Measurements from ENCODE around the gene FAM83G.
"Not testable (repeated sequence)": the region's sequence is repeated elsewhere in the genome, so short reads cannot be mapped to it uniquely, and the experiment has no call there.

The FAM83G gene

GRCh38 chr17:18928628-18929125 is 75.9 kb downstream of the FAM83G start:
- H3K27me3 Mint-ChIP-seq, result no peaks in the 10 kb centered on the region
- H3K9me3 Mint-ChIP-seq, result no peaks in the 10 kb centered on the region
- H3K4me3 Mint-ChIP-seq, result no peak overlapping the region
- peaks cover 30% of the 10 kb centered on the region for H3K4me1 Mint-ChIP-seq (ENCODE audit: low read depth)
- peaks cover 44% of the 10 kb centered on the region for H3K36me3 Mint-ChIP-seq (ENCODE audit: low read depth)
- H3K27ac Mint-ChIP-seq, result no peak overlapping the region

- Mint-ChIP-seq H3K27ac (peak overlapping the region; percentile 7), H3K9me3 (no peaks in the 10 kb centered on the region), H3K4me3 (no peak overlapping the region), H3K4me1 (ENCODE audit: low read depth) (peaks cover 46% of the 10 kb centered on the region), H3K27me3 (no peaks in the 10 kb centered on the region), H3K36me3 (ENCODE audit: low read depth) (peaks cover 43% of the 10 kb centered on the region)
These were observed 79.4 kb downstream of the FAM83G start for GRCh38 chr17:18925187-18925586.

DNA sequence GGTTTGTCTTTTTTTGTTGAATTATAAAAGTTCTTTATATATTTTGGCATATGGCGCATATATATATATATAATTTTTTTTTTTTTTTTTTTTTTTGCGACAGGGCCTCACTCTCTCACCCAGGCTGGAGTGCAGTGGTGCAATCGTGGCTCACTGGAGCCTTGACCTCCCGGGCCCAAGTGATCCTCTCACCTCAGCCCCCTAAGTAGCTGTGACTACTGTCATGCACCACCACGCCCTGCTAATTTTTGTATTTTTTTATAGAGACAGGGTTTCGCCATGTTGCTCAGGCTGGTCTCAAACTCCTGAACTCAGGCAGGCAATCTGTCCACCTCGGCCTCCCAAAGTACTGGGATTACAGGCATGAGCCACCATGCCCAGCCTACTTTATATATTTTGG is 82.0 kb downstream of the FAM83G start:
- not testable (repeated sequence) for H3K27me3 Mint-ChIP-seq, H3K9me3 Mint-ChIP-seq, H3K4me3 Mint-ChIP-seq
- peaks cover 46% of the 10 kb centered on the region for H3K36me3 Mint-ChIP-seq (ENCODE audit: low read depth)
- peak overlapping the region; percentile 78 for H3K27ac Mint-ChIP-seq
- H3K4me1 Mint-ChIP-seq (ENCODE audit: low read depth), result peaks cover 61% of the 10 kb centered on the region

DNA sequence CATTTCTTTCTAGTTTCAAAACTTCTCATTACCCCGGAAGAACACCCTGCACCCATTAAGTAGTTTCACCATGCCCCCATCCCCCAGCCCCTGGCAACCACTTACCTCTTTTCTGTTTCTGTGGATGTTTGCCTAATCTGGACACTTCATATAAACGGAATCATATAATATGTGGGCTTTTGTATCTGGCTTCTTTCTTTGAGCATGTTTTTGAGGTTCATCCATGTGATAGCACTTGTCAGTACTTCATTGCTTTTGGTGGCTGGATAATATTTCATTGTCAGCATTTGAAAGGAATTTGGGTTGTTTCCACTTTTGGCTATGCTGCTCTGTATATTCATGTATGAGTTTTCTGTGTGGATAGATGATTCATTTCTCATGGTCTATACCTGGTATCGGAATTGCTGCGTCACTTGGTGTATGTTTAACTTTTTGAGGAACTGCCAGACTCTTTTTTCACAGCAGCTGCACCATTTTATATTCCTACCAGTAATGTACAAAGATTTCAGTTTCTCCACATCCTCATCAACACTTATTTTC is 82.6 kb downstream of the FAM83G start:
- peaks cover 66% of the 10 kb centered on the region for H3K4me1 Mint-ChIP-seq (ENCODE audit: low read depth)
- H3K27ac Mint-ChIP-seq, result peak overlapping the region; percentile 78
- H3K4me3 Mint-ChIP-seq, result peak overlapping the region; percentile 30
- H3K27me3 Mint-ChIP-seq, result no peaks in the 10 kb centered on the region
- peaks cover 45% of the 10 kb centered on the region for H3K36me3 Mint-ChIP-seq (ENCODE audit: low read depth)
- no peaks in the 10 kb centered on the region for H3K9me3 Mint-ChIP-seq

- H3K27me3 Mint-ChIP-seq, result no peaks in the 10 kb centered on the region
- H3K4me1 Mint-ChIP-seq (ENCODE audit: low read depth), result peaks cover 66% of the 10 kb centered on the region
- H3K9me3 Mint-ChIP-seq, result no peaks in the 10 kb centered on the region
- peak overlapping the region; percentile 78 for H3K27ac Mint-ChIP-seq
- H3K36me3 Mint-ChIP-seq (ENCODE audit: low read depth), result peaks cover 44% of the 10 kb centered on the region
- H3K4me3 Mint-ChIP-seq, result peak overlapping the region; percentile 44
These were observed 83.1 kb downstream of the FAM83G start for GRCh38 chr17:18921485-18921884.

GRCh38 chr17:18920911-18921441 is 83.6 kb downstream of the FAM83G start:
- no peaks in the 10 kb centered on the region for H3K27me3 Mint-ChIP-seq
- H3K4me3 Mint-ChIP-seq, result peak overlapping the region; percentile 44
- peak overlapping the region; percentile 77 for H3K27ac Mint-ChIP-seq
- H3K4me1 Mint-ChIP-seq (ENCODE audit: low read depth), result peaks cover 64% of the 10 kb centered on the region
- H3K36me3 Mint-ChIP-seq (ENCODE audit: low read depth), result peaks cover 46% of the 10 kb centered on the region
- no peaks in the 10 kb centered on the region for H3K9me3 Mint-ChIP-seq

GRCh38 chr17:18919963-18920362 is 84.6 kb downstream of the FAM83G start:
- H3K9me3 Mint-ChIP-seq, result no peaks in the 10 kb centered on the region
- peaks cover 47% of the 10 kb centered on the region for H3K36me3 Mint-ChIP-seq (ENCODE audit: low read depth)

More at GRCh38 chr17:18919963-18920362, 84.6 kb downstream of the FAM83G start:
- Mint-ChIP-seq H3K4me1 (ENCODE audit: low read depth) (peaks cover 56% of the 10 kb centered on the region), H3K4me3 (no peak overlapping the region), H3K27me3 (no peaks in the 10 kb centered on the region), H3K27ac (peak overlapping the region; percentile 14)
